ENCODE data around the gene RAI1. TPM values are rescaled to one million over a fixed set of nuclear protein-coding genes. Genes with fewer than 3 reads are reported as not detected.

Gene RAI1
- total RNA-seq, 1 experiment from 2014 or later: 46.8 TPM

- POLR2A ChIA-PET (ENCODE audit: low non-redundant PET): no interaction called here
- Histone ChIP-seq H3K27ac (ENCODE audit: low read depth, low read length, poor library complexity, severe bottlenecking) (peak overlapping the region; percentile 65), H3K4me1 (ENCODE audit: insufficient read depth, low read length, poor library complexity, severe bottlenecking) (peaks cover 54% of the 10 kb centered on the region), H3K27me3 (replicated peaks; ENCODE audit: insufficient read depth, low read depth, low read length, poor library complexity) (no peaks in the 10 kb centered on the region), H3K36me3 (ENCODE audit: insufficient read depth, low read length, poor library complexity, severe bottlenecking) (peaks cover 31% of the 10 kb centered on the region), H3K4me3 (ENCODE audit: low read depth, low read length, poor library complexity, severe bottlenecking) (no peak overlapping the region), H3K9me3 (ENCODE audit: low read depth, low read length, poor library complexity, severe bottlenecking) (no peaks in the 10 kb centered on the region)
- CTCF ChIA-PET: no interaction called here
- BruUV-seq (replicated peaks): no TSS peak
- intact Hi-C loops (cut with micrococcal nuclease; ENCODE audit: unreplicated experiment): no loop called here
- no peak for DNase-seq (ENCODE audit: low spot score)
- no peak for TF ChIP-seq EZH2 (IDR thresholded peaks at IDR 0.05; ENCODE audit: borderline replicate concordance, low read depth, low read length, poor library complexity, severe bottlenecking)
- TF ChIP-seq, protein P1, sequence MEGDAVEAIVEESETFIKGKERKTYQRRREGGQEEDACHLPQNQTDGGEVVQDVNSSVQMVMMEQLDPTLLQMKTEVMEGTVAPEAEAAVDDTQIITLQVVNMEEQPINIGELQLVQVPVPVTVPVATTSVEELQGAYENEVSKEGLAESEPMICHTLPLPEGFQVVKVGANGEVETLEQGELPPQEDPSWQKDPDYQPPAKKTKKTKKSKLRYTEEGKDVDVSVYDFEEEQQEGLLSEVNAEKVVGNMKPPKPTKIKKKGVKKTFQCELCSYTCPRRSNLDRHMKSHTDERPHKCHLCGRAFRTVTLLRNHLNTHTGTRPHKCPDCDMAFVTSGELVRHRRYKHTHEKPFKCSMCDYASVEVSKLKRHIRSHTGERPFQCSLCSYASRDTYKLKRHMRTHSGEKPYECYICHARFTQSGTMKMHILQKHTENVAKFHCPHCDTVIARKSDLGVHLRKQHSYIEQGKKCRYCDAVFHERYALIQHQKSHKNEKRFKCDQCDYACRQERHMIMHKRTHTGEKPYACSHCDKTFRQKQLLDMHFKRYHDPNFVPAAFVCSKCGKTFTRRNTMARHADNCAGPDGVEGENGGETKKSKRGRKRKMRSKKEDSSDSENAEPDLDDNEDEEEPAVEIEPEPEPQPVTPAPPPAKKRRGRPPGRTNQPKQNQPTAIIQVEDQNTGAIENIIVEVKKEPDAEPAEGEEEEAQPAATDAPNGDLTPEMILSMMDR (conservative IDR thresholded peaks at IDR 0.05; ENCODE audit: low read depth, low read length): no peak
These were observed 149.0 kb downstream of the RAI1 start for GRCh38 chr17:17830269-17830567.

DNA sequence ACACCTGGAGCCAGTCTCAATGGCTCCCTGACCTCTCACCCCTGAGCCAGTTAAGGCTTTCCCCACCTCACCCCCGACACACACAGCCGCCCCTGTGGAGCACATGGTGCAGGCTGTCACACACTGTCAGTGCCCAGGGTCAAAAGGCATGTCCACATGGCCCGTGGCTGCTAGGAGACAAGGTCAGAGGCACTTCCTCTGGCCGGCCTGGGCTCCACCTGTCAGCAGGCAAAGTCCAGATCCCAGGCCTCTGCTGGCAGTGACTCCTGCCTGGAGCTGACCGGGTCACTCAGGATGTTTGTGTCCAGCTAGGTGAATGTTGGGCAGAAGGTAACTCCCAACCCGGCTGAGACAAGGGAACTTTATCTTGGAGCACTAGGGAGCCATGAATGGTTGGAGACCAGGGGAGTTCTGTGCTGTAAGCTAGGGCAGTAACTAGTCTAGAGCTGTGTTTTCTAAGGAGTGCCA is 149.5 kb downstream of the RAI1 start:
- TF ChIP-seq, protein P1 (conservative IDR thresholded peaks at IDR 0.05; ENCODE audit: low read depth, low read length): no peak
- TF ChIP-seq EZH2 (IDR thresholded peaks at IDR 0.05; ENCODE audit: borderline replicate concordance, low read depth, low read length, poor library complexity, severe bottlenecking): no peak
- Histone ChIP-seq H3K9me3 (ENCODE audit: low read depth, low read length, poor library complexity, severe bottlenecking) (no peaks in the 10 kb centered on the region), H3K27ac (ENCODE audit: low read depth, low read length, poor library complexity, severe bottlenecking) (peak overlapping the region; percentile 65), H3K36me3 (ENCODE audit: insufficient read depth, low read length, poor library complexity, severe bottlenecking) (peaks cover 31% of the 10 kb centered on the region), H3K4me1 (ENCODE audit: insufficient read depth, low read length, poor library complexity, severe bottlenecking) (peaks cover 54% of the 10 kb centered on the region), H3K27me3 (replicated peaks; ENCODE audit: insufficient read depth, low read depth, low read length, poor library complexity) (no peaks in the 10 kb centered on the region), H3K4me3 (ENCODE audit: low read depth, low read length, poor library complexity, severe bottlenecking) (no peak overlapping the region)
- BruUV-seq (replicated peaks): no TSS peak
- intact Hi-C loops (cut with micrococcal nuclease; ENCODE audit: unreplicated experiment): no loop called here
- no peak for DNase-seq (ENCODE audit: low spot score)
- ChIA-PET POLR2A (ENCODE audit: low non-redundant PET) (no interaction called here), CTCF (no interaction called here)

DNA sequence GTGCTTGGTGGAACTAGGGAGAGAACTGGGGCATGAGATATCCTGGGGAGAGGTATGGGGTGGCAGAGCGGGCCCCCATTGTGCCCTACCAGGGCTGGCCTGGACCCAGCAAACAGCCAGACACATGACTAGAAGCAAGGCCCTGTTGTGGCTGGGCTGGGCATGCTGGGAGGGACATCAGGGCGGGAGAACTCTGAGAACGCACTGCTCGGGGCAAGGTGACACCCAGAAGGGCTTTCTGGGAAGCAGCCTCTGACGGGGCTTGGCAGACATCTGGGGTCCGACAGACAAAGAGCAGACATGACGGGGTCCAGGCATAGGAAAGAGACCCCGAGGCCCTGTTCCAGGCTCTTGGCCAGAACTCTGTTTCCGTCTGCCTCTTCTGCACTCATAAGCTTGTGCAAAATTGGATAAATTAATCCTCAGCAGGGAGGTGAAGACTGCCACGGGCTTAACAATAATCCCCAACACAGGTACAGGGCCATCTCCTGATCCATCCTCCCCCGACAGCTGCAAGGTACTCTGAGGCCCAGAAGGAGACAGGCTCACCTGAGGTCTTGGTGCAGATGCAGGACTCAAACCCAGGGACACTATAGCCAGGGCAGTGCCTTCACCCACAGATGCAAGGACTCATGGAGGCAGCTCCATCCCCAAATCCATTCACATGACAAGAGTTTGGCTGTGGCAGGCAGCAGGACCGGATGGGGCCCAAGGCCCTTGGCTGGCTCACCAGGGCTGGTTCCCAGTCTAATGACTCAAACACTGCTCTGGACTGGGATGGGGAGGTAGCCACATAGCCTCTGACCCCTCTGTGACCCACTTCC is 150.2 kb downstream of the RAI1 start:
- no peaks in the 10 kb centered on the region for H3K27me3 ChIP-seq (replicated peaks; ENCODE audit: insufficient read depth, low read depth, low read length, poor library complexity)
- BruUV-seq (replicated peaks): no TSS peak
- no peaks in the 10 kb centered on the region for H3K9me3 ChIP-seq (ENCODE audit: low read depth, low read length, poor library complexity, severe bottlenecking)
- peak overlapping the region; percentile 65 for H3K27ac ChIP-seq (ENCODE audit: low read depth, low read length, poor library complexity, severe bottlenecking)
- peaks cover 31% of the 10 kb centered on the region for H3K36me3 ChIP-seq (ENCODE audit: insufficient read depth, low read length, poor library complexity, severe bottlenecking)
- no peak for TF ChIP-seq EZH2 (IDR thresholded peaks at IDR 0.05; ENCODE audit: borderline replicate concordance, low read depth, low read length, poor library complexity, severe bottlenecking)
- TF ChIP-seq, protein P1 (conservative IDR thresholded peaks at IDR 0.05; ENCODE audit: low read depth, low read length): no peak
- no peak overlapping the region for H3K4me3 ChIP-seq (ENCODE audit: low read depth, low read length, poor library complexity, severe bottlenecking)
- ChIA-PET CTCF (no interaction called here), POLR2A (ENCODE audit: low non-redundant PET) (no interaction called here)
- intact Hi-C loops (cut with micrococcal nuclease; ENCODE audit: unreplicated experiment): no loop called here
- peaks cover 48% of the 10 kb centered on the region for H3K4me1 ChIP-seq (ENCODE audit: insufficient read depth, low read length, poor library complexity, severe bottlenecking)
- DNase-seq (ENCODE audit: low spot score): no peak
